Pancreas (tissue), 10 donors: Measurements from ENCODE around the gene SH2D4B. TPM values are rescaled to one million over a fixed set of nuclear protein-coding genes. Genes with fewer than 3 reads are reported as not detected.

Experiments
- ATAC-seq, 4 donors: fragments of 200-7000 bp; cut with Tn5 transposase; one replicate each; pipeline versions ENCODE4 v1.8.0 to v1.9.1; 2020; ENCODE audit warnings: mild to moderate bottlenecking in 4 of 4, moderate library complexity in 4 of 4
- DNase-seq, 6 donors: peaks; one replicate each; pipeline ENCODE4 v3.0.0-alpha.2; 2020
- FAIRE-seq: peaks from 2 replicates; lab custom pipeline; 2012; peaks lifted over from hg19 to GRCh38; lab: Jason Lieb, UNC
- H3K27ac ChIP-seq, 4 donors: fragments of 200-600 bp; sonication (generic); 1 replicate in 3 of 4; 2 replicates in 1 of 4; pipeline versions ENCODE4 v1.5.0 to v1.8.0; 2020
- H3K27me3 ChIP-seq, 4 donors: fragments of 200-600 bp; one replicate each; pipeline ENCODE4 v1.8.0; 2021
- H3K36me3 ChIP-seq, 3 donors: fragments of 200-600 bp; sonication (generic) in 1 of 3; one replicate each; pipeline versions ENCODE4 v1.5.0 to v1.8.0; 2020 to 2021
- H3K4me1 ChIP-seq, 3 donors: fragments of 200-600 bp; one replicate each; pipeline ENCODE4 v1.8.0; 2021
- H3K4me3 ChIP-seq, 4 donors: fragments of 200-600 bp; sonication (generic) in 2 of 4; one replicate each; pipeline versions ENCODE4 v1.5.0 to v1.8.0; 2020 to 2021
- H3K9me3 ChIP-seq, 4 donors: fragments of 200-600 bp; one replicate each; pipeline ENCODE4 v1.8.0; 2021
- CTCF ChIP-seq, 4 donors: fragments of 200-600 bp; sonication (generic) in 3 of 4; IDR thresholded peaks; one replicate each; pipeline versions ENCODE4 v1.5.0 to v1.8.0; 2021; ENCODE audit warnings: antibody characterized with exemption in 4 of 4
- WGBS, 2 donors: extraction: QIAGEN DNeasy Blood & Tissue Kit; methylation state at CpG; one replicate each; pipeline ENCODE4 v1.1.7; 2013; 5-methylcytosine and 5-hydroxymethylcytosine counted together
- intact Hi-C, 3 donors: fragments of 100-400 bp; cut with DNase I; formaldehyde crosslinking; loops; one replicate each; pipeline versions ENCODE4 v1.11.1 to v1.14.2; 2022
- polyA plus RNA-seq, 2 donors: library from polyadenylated mRNA; stranded (reverse); fragments of 200-250 nt; gene quantifications; one replicate each; pipeline ENCODE4 v1.2.3, GENCODE V29; 2013
- total RNA-seq, 6 donors: library from RNA; stranded (reverse); fragmentation: NEBNext Ultra II Directional in 4 of 6; extraction: Animal tissue kit (Norgen Biotek cat#: 25700) in 4 of 6; gene quantifications; one replicate each; pipeline versions ENCODE4 v1.2.1 to v1.2.4, GENCODE V29; 2021 to 2023
- donor health status: healthy with polysubstance abuse.
- donor health status: DM: no; HTN: no; CAD: no; lungs with moderate emphysema.
- donor health status: DM: no; HTN: no; CAD: no.
- donor health status: control.
- donor health status: control.
- donor health status: Bipolar disorder and iron deficiency.
- donor health status: DM: yes; HTN: yes; CAD: no.
- donor health status: DM: no; HTN: no; CAD: no.
- donor health status: DM: no; HTN: no; CAD: no.
- donor health status: DM: yes; HTN: yes; CAD: no.

SH2D4B gene
- total and polyA plus RNA-seq, 8 donors: 0.02 TPM; not detected in 7

GRCh38 chr10:80685355-80685754 lies 147.7 kb downstream of the SH2D4B start:
- H3K4me1 ChIP-seq: no peaks in the 10 kb centered on the region
- FAIRE-seq (no peak), DNase-seq (no peak), ATAC-seq (no peak)
- H3K36me3 ChIP-seq: no peaks in the 10 kb centered on the region
- TF ChIP-seq CTCF (IDR thresholded peaks at IDR 0.05): no peak
- H3K27ac ChIP-seq: no peak overlapping the region
- no peaks in the 10 kb centered on the region for H3K27me3 ChIP-seq
- intact Hi-C loops: no loop called here
- H3K9me3 ChIP-seq: no peaks in the 10 kb centered on the region
- H3K4me3 ChIP-seq: no peak overlapping the region
- 70 to 79% methylated on average over 4 of the region's 4 CpGs for WGBS, 2 donors

GRCh38 chr10:80686734-80687475 lies 149.2 kb downstream of the SH2D4B start:
- no peak for FAIRE-seq
- DNase-seq: no peak
- no peaks in the 10 kb centered on the region for H3K9me3 ChIP-seq
- no peaks in the 10 kb centered on the region for H3K4me1 ChIP-seq
- intact Hi-C loops: no loop called here
- no peaks in the 10 kb centered on the region for H3K27me3 ChIP-seq
- WGBS, 2 donors: 37 to 44% methylated on average over 6 of the region's 6 CpGs
- ATAC-seq: peak in 1 of 4 donors; percentile 33
- no peak for TF ChIP-seq CTCF (IDR thresholded peaks at IDR 0.05)
- H3K36me3 ChIP-seq: no peaks in the 10 kb centered on the region
- no peak overlapping the region for H3K27ac ChIP-seq
- no peak overlapping the region for H3K4me3 ChIP-seq

- no peak overlapping the region for H3K4me3 ChIP-seq
- no peaks in the 10 kb centered on the region for H3K27me3 ChIP-seq
- TF ChIP-seq CTCF (IDR thresholded peaks at IDR 0.05): no peak
- H3K27ac ChIP-seq: no peak overlapping the region
- no peak for DNase-seq
- ATAC-seq: no peak
- no peaks in the 10 kb centered on the region for H3K9me3 ChIP-seq
- no peaks in the 10 kb centered on the region for H3K36me3 ChIP-seq
- intact Hi-C loops: no loop called here
- 71 to 88% methylated on average over 1 of the region's 1 CpG for WGBS, 2 donors
- H3K4me1 ChIP-seq: no peaks in the 10 kb centered on the region
- FAIRE-seq: no peak
These were observed 149.7 kb downstream of the SH2D4B start for GRCh38 chr10:80687476-80687789.

DNA sequence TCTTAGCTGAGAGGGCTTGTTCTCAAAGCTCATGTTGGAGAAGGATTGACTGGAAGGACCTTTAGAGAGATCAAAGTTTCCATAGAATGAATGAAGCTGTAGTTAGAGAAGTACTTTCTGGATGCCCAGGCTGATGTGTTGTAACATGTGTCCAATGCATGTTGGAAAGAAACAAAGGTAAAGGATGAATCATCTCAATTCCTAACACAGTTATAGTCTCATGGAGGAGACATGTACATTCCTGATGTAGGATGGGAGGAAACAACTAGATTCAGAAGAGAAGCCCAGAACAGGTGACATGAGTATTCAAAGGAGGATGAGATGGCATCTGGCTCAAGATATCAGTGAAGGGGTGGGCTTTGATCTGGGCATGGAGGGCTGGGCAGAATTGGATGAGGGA lies 152.7 kb downstream of the SH2D4B start:
- FAIRE-seq: no peak
- intact Hi-C loops: no loop called here
- TF ChIP-seq CTCF (IDR thresholded peaks at IDR 0.05): no peak
- Histone ChIP-seq H3K4me3 (no peak overlapping the region), H3K9me3 (no peaks in the 10 kb centered on the region), H3K4me1 (no peaks in the 10 kb centered on the region), H3K27ac (no peak overlapping the region), H3K27me3 (no peaks in the 10 kb centered on the region), H3K36me3 (no peaks in the 10 kb centered on the region)
- DNase-seq: no peak
- ATAC-seq: no peak

DNA sequence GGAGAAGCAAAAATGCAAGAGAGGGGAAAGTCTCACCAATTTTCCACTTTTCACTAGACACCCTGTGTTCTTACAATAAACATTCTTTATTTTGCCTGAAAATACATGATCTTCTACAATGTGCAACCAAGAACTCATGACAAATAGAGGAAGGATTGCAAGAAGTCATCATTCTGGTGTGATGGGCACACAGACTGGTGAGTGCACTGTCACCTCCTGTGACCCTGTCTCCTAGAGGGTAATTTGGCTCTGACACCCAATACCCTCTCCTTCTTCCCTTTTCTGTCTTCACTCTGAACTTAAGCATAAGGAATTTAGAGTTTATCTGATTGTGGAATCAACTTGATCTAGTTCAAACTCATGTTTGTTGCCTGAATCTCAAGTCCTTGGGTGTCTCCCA lies 153.7 kb downstream of the SH2D4B start:
- no peak for ATAC-seq
- Histone ChIP-seq H3K36me3 (no peaks in the 10 kb centered on the region), H3K9me3 (no peaks in the 10 kb centered on the region), H3K4me3 (no peak overlapping the region), H3K27me3 (no peaks in the 10 kb centered on the region), H3K27ac (no peak overlapping the region), H3K4me1 (no peaks in the 10 kb centered on the region)
- FAIRE-seq: no peak
- intact Hi-C loops: no loop called here
- TF ChIP-seq CTCF (IDR thresholded peaks at IDR 0.05): no peak
- no peak for DNase-seq
